Left lobe of liver (tissue), 2 donors: ENCODE measurements around the gene KLF13. TPM values are rescaled to one million over a fixed set of nuclear protein-coding genes. Genes with fewer than 3 reads are reported as not detected.

Source experiments
- ATAC-seq: fragments of 200-7000 bp; cut with Tn5 transposase; one replicate; pipeline ENCODE4 v1.9.1; 2020; ENCODE audit warnings: mild to moderate bottlenecking, moderate library complexity
- DNase-seq: peaks from one replicate; pipeline ENCODE4 v3.0.0-alpha.2; 2020; ENCODE audit warnings: low spot score
- total RNA-seq: library from RNA; stranded (reverse); gene quantifications from one replicate; pipeline ENCODE4 v1.2.1, GENCODE V29; 2021
- donor health status: DM: no; HTN: no; CAD: no; lungs with moderate emphysema.
- donor health status: DM: no; HTN: yes; CAD: no.

KLF13 gene
- total RNA-seq, 1 donor from 2014 or later, result 91.9 TPM

- no peak for DNase-seq
Observed at GRCh38 chr15:31360158-31360561, 33.5 kb downstream of the KLF13 start.

GRCh38 chr15:31360843-31361763, 34.5 kb downstream of the KLF13 start:
- ATAC-seq, result no peak
- no peak for DNase-seq

More at GRCh38 chr15:31360158-31360561, 33.5 kb downstream of the KLF13 start:
- ATAC-seq, result no peak

GRCh38 chr15:31361764-31362515, 35.3 kb downstream of the KLF13 start:
- DNase-seq (no peak), ATAC-seq (no peak)

- ATAC-seq (no peak), DNase-seq (no peak)
Observed at GRCh38 chr15:31362886-31363285, 36.3 kb downstream of the KLF13 start.

- DNase-seq (peak; percentile 75), ATAC-seq (peak; percentile 33)
Observed at GRCh38 chr15:31364301-31365031, 37.8 kb downstream of the KLF13 start.

GRCh38 chr15:31365032-31365654, 38.5 kb downstream of the KLF13 start:
- ATAC-seq (peak; percentile 0), DNase-seq (no peak)

GRCh38 chr15:31365655-31366127, 39.1 kb downstream of the KLF13 start:
- ATAC-seq, result peak; percentile 75
- peak; percentile 96 for DNase-seq

GRCh38 chr15:31366169-31366734, 39.6 kb downstream of the KLF13 start:
- ATAC-seq (peak; percentile 43), DNase-seq (peak; percentile 72)

- no peak for DNase-seq
- peak; percentile 0 for ATAC-seq
Observed at GRCh38 chr15:31367021-31367729, 40.5 kb downstream of the KLF13 start.

GRCh38 chr15:31367730-31368344, 41.2 kb downstream of the KLF13 start:
- DNase-seq (no peak), ATAC-seq (no peak)

GRCh38 chr15:31369727-31370126, 43.1 kb downstream of the KLF13 start:
- DNase-seq, result no peak
- no peak for ATAC-seq

- ATAC-seq (no peak), DNase-seq (no peak)
Observed at GRCh38 chr15:31371520-31372240, 45.0 kb downstream of the KLF13 start.

- DNase-seq (peak; percentile 81), ATAC-seq (peak; percentile 62)
Observed at GRCh38 chr15:31372635-31373091, 46.0 kb downstream of the KLF13 start.

GRCh38 chr15:31373096-31373865, 46.6 kb downstream of the KLF13 start:
- DNase-seq, result no peak
- ATAC-seq, result no peak

- no peak for ATAC-seq
- no peak for DNase-seq
Observed at GRCh38 chr15:31373970-31374369, 47.3 kb downstream of the KLF13 start.

- DNase-seq, result no peak
- ATAC-seq, result no peak
Observed at GRCh38 chr15:31374489-31374888, 47.9 kb downstream of the KLF13 start.

- ATAC-seq (no peak), DNase-seq (no peak)
Observed at GRCh38 chr15:31374986-31375385, 48.4 kb downstream of the KLF13 start.

- no peak for DNase-seq
Observed at GRCh38 chr15:31375772-31376171, 49.1 kb downstream of the KLF13 start.

More at GRCh38 chr15:31375772-31376171, 49.1 kb downstream of the KLF13 start:
- no peak for ATAC-seq
